ENCODE measurements around the gene PSTPIP1.

Gene PSTPIP1

GRCh38 chr15:76986743-76987142, 8.2 kb upstream of the PSTPIP1 start:
- DNase-seq (ENCODE audit: extremely low read depth, low read depth) = no peak
- no peak for TF ChIP-seq CTCF (IDR thresholded peaks at IDR 0.05; ENCODE audit: low read depth, low read length, missing control alignments)
- H3K4me3 ChIP-seq (replicated peaks; ENCODE audit: low read depth, low read length) = no peak overlapping the region

GRCh38 chr15:76987276-76987675, 7.7 kb upstream of the PSTPIP1 start:
- DNase-seq (ENCODE audit: extremely low read depth, low read depth) = no peak
- TF ChIP-seq CTCF (IDR thresholded peaks at IDR 0.05; ENCODE audit: low read depth, low read length, missing control alignments) = no peak
- H3K4me3 ChIP-seq (replicated peaks; ENCODE audit: low read depth, low read length) = no peak overlapping the region

- no peak for TF ChIP-seq CTCF (IDR thresholded peaks at IDR 0.05; ENCODE audit: low read depth, low read length, missing control alignments)
- no peak for DNase-seq (ENCODE audit: extremely low read depth, low read depth)
- H3K4me3 ChIP-seq (replicated peaks; ENCODE audit: low read depth, low read length) = no peak overlapping the region
These were observed 6.7 kb upstream of the PSTPIP1 start for GRCh38 chr15:76987896-76988860.

- no peak for DNase-seq (ENCODE audit: extremely low read depth, low read depth)
- no peak for TF ChIP-seq CTCF (IDR thresholded peaks at IDR 0.05; ENCODE audit: low read depth, low read length, missing control alignments)
- no peak overlapping the region for H3K4me3 ChIP-seq (replicated peaks; ENCODE audit: low read depth, low read length)
These were observed 5.8 kb upstream of the PSTPIP1 start for GRCh38 chr15:76988867-76989780.

GRCh38 chr15:76991048-76991447, 3.9 kb upstream of the PSTPIP1 start:
- TF ChIP-seq CTCF (IDR thresholded peaks at IDR 0.05; ENCODE audit: low read depth, low read length, missing control alignments) = no peak
- DNase-seq (ENCODE audit: extremely low read depth, low read depth) = no peak
- H3K4me3 ChIP-seq (replicated peaks; ENCODE audit: low read depth, low read length) = no peak overlapping the region

- H3K4me3 ChIP-seq (replicated peaks; ENCODE audit: low read depth, low read length) = no peak overlapping the region
- no peak for TF ChIP-seq CTCF (IDR thresholded peaks at IDR 0.05; ENCODE audit: low read depth, low read length, missing control alignments)
- no peak for DNase-seq (ENCODE audit: extremely low read depth, low read depth)
These were observed 2.9 kb upstream of the PSTPIP1 start for GRCh38 chr15:76991741-76992645.

Data from HFF-Myc (cell line).